Inflammatory macrophage treated with lipopolysaccharide for 1 hour (primary cell): ENCODE data around the gene WFDC6.
"Not testable (repeated sequence)": the region's sequence is repeated elsewhere in the genome, so short reads cannot be mapped to it uniquely, and the experiment has no call there.

Source experiments
- DNase-seq, 2 donors: peaks; one replicate each; pipeline ENCODE4 v3.0.0-alpha.2; 2020 to 2022

WFDC6 gene

GRCh38 chr20:45539382-45539781 lies at the start of gene WFDC6:
WFDC6 (minus strand) TSS chr20:45539482; CDS start chr20:45539407, 75 bp downstream.
- DNase-seq = no peak

GRCh38 chr20:45588800-45589199 lies 49.5 kb upstream of the WFDC6 start:
- DNase-seq = no peak

GRCh38 chr20:45585986-45586385 lies 46.7 kb upstream of the WFDC6 start:
- DNase-seq = not testable (repeated sequence)

- not testable (repeated sequence) for DNase-seq
These were observed 45.0 kb upstream of the WFDC6 start for GRCh38 chr20:45584294-45584693.

GRCh38 chr20:45583502-45583901 lies 44.2 kb upstream of the WFDC6 start:
- DNase-seq = no peak

- DNase-seq = peak in 1 of 2 donors; percentile 1
These were observed 42.4 kb upstream of the WFDC6 start for GRCh38 chr20:45581702-45582101.

GRCh38 chr20:45579184-45579583 lies 39.9 kb upstream of the WFDC6 start, which contains the start of gene WFDC8:
WFDC8 (minus strand) TSS chr20:45579284; CDS start chr20:45579247, 37 bp downstream.
- DNase-seq = no peak

- DNase-seq = no peak
These were observed 38.9 kb upstream of the WFDC6 start for GRCh38 chr20:45578231-45578630.

GRCh38 chr20:45576995-45577394 lies 37.7 kb upstream of the WFDC6 start:
- no peak for DNase-seq

GRCh38 chr20:45575931-45576330 lies 36.6 kb upstream of the WFDC6 start:
- DNase-seq = no peak

GRCh38 chr20:45569650-45570049 lies 30.4 kb upstream of the WFDC6 start:
- not testable (repeated sequence) for DNase-seq

- no peak for DNase-seq
These were observed 25.5 kb upstream of the WFDC6 start for GRCh38 chr20:45564760-45565276.

- no peak for DNase-seq
These were observed 15.9 kb upstream of the WFDC6 start for GRCh38 chr20:45555198-45555597.

GRCh38 chr20:45552456-45552855 lies 13.2 kb upstream of the WFDC6 start:
- DNase-seq = no peak

- DNase-seq = no peak
These were observed 11.5 kb upstream of the WFDC6 start for GRCh38 chr20:45550765-45551164.

- DNase-seq = no peak
These were observed 9.1 kb upstream of the WFDC6 start for GRCh38 chr20:45548410-45548809.

GRCh38 chr20:45547206-45547770 lies 8.0 kb upstream of the WFDC6 start, which contains the start of gene EPPIN:
EPPIN (minus strand) TSS chr20:45547401; CDS start chr20:45547357, 44 bp downstream.
- DNase-seq = no peak

GRCh38 chr20:45545754-45546453 lies 6.6 kb upstream of the WFDC6 start:
- DNase-seq = peak; percentile 3 to 21

- DNase-seq = no peak
These were observed 6.1 kb upstream of the WFDC6 start for GRCh38 chr20:45545351-45545750.

- DNase-seq = peak in 1 of 2 donors; percentile 10
These were observed 978 bp downstream of the WFDC6 start for GRCh38 chr20:45538209-45538799.

- DNase-seq = no peak
These were observed 12.0 kb downstream of the WFDC6 start for GRCh38 chr20:45527294-45527693.

GRCh38 chr20:45523821-45524220 lies 15.5 kb downstream of the WFDC6 start:
- DNase-seq = peak; percentile 21 to 59

GRCh38 chr20:45518282-45518681 lies 21.0 kb downstream of the WFDC6 start:
- no peak for DNase-seq
